Esophagus muscularis mucosa (tissue), 3 donors: ENCODE data around the gene RADIL.

Experiments
- POLR2A ChIP-seq: fragments of 450-650 bp; IDR thresholded peaks from one replicate; pipeline ENCODE4 v1.6.1; 2017; ENCODE audit warnings: antibody characterized with exemption, moderate library complexity, mild to moderate bottlenecking, low read depth
- TF ChIP-seq, protein P1 (sequence below), 3 experiments: fragments of 200-600 bp in 2 of 3; fragments of 450-650 bp in 1 of 3; sonication (generic) in 2 of 3; IDR thresholded peaks; one replicate each; pipeline ENCODE4 v1.5.1; 2017 to 2019; ENCODE audit warnings: antibody characterized with exemption in 3 of 3, mild to moderate bottlenecking in 2 of 3, moderate library complexity in 1 of 3

DNA sequence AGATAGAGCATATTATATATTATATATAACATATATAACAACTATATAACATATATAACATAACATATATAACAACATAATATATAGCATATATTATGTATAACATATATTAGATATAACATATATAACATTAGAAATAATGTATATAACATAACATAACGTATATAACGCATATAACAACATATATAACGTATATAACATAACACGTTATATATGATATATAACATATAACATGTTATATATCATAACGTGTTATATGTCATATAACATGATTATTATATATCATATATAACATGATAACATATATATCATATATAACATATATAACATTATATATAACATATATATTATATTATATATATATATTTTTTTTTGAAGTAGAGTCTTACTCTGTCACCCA, 104.4 kb downstream of the RADIL start:
- TF ChIP-seq, protein P1, sequence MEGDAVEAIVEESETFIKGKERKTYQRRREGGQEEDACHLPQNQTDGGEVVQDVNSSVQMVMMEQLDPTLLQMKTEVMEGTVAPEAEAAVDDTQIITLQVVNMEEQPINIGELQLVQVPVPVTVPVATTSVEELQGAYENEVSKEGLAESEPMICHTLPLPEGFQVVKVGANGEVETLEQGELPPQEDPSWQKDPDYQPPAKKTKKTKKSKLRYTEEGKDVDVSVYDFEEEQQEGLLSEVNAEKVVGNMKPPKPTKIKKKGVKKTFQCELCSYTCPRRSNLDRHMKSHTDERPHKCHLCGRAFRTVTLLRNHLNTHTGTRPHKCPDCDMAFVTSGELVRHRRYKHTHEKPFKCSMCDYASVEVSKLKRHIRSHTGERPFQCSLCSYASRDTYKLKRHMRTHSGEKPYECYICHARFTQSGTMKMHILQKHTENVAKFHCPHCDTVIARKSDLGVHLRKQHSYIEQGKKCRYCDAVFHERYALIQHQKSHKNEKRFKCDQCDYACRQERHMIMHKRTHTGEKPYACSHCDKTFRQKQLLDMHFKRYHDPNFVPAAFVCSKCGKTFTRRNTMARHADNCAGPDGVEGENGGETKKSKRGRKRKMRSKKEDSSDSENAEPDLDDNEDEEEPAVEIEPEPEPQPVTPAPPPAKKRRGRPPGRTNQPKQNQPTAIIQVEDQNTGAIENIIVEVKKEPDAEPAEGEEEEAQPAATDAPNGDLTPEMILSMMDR (IDR thresholded peaks at IDR 0.05) = no peak
- no peak for TF ChIP-seq POLR2A
